GM19193 (cell line): ENCODE data around the gene TTC14.

Source experiments
- POLR2A ChIP-seq: IDR thresholded peaks from 4 replicates; pipeline ENCODE4 v1.6.1; 2011; ENCODE audit not compliant: insufficient read depth, insufficient read length; ENCODE audit errors: extremely low read depth

TTC14 gene

GRCh38 chr3:180601688-180602666, at the start of gene TTC14:
TSS of gene TTC14 (plus strand) at chr3:180602163. CDS start at chr3:180602262, 99 bp downstream.
- TF ChIP-seq POLR2A: peak; percentile 95

DNA sequence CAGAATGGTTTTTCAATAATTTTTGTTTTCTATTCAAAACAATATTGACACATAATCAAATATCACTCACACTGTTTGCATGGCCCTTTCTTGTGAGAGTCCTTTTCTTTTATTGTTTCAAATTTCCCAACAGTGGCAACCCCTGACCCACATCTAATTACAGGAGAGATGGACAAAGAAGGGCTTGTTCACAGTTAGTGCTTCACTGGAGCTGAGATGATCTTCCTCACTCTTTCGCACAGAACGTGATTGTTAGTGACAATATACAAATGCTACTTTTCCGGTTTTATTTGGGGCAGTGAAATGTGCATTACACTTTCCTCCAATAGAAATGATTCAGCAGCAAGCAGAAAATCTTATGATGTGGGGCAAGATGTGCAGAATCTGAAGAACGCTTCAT, 38.6 kb upstream of the TTC14 start:
- no peak for TF ChIP-seq POLR2A

- no peak for TF ChIP-seq POLR2A
These were observed 37.3 kb upstream of the TTC14 start for GRCh38 chr3:180564676-180565075.

- no peak for TF ChIP-seq POLR2A
These were observed 31.7 kb upstream of the TTC14 start for GRCh38 chr3:180570238-180570637.

DNA sequence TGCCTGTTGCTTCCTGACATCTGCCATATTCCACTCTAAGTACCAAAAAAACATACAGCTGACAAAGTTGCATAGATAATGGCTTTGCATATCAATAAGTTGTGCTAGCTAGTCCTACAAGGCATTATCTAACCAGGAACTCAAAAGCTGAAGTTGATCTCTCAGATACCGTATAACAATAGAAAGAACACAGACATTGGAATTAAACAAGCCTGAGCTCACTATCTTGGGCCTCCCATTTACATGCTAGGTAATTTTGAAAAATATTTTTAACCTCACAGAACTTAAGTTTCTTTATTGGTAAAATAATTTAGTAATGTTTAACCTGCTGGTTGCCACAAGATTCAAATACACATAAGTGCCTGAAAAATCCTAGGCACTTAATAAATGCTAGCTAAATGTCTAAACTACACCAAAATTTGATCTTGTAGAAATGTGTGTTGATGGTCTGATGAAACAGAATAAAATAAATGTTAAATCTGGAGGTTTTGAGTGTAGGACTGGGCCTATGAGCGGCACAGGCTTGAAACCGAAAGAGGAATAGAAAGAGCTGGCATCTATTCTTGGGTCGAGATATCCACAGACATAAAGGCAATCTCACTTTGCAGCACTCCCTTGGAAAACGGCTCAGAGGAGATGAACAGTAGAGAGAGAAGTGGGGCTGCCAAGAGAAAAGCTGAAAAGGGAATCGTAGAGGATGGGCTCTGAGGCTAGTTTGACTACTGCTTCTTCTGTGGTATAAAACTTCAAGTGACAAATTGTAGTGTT, 29.9 kb upstream of the TTC14 start:
- TF ChIP-seq POLR2A: no peak

- no peak for TF ChIP-seq POLR2A
These were observed 26.4 kb upstream of the TTC14 start for GRCh38 chr3:180575571-180575970.

DNA sequence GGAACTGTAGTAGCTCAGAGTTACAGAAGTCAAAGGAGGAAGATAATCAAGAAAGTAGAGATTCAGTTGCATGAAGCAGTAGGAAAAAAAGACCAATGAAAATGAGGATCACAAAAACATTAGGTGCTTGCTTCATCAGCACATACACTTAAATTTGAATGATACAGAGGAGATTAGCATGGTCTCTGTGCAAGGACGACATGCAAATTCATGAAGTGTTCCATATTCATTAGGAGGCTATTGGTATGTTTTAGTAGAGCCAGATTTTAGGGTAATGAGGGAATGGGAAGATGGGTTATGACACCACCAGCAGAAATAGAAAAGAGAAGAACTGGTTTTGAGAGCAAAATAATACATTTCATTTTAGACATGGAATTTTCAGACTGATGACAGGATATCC, 21.0 kb upstream of the TTC14 start:
- TF ChIP-seq POLR2A: no peak

DNA sequence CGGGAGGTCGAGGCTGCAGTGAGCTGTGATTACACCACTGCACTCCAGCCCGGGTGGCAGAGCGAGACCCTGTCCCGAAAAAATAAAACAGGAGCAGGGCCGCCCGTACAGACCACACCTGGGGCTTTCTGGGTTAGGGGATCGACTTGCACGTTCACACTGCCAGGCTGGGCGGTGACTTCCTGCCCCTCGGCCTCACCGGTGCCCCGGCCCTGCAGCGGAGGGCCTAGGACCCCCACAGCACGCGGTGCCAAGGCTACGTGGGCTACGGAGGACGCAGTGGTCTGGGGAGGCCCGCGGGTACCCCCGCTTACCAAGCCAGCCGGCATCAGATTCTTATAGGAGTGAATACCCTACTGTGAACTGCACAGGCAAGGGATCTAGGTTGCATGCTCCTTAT, 11.6 kb upstream of the TTC14 start:
- TF ChIP-seq POLR2A: no peak

DNA sequence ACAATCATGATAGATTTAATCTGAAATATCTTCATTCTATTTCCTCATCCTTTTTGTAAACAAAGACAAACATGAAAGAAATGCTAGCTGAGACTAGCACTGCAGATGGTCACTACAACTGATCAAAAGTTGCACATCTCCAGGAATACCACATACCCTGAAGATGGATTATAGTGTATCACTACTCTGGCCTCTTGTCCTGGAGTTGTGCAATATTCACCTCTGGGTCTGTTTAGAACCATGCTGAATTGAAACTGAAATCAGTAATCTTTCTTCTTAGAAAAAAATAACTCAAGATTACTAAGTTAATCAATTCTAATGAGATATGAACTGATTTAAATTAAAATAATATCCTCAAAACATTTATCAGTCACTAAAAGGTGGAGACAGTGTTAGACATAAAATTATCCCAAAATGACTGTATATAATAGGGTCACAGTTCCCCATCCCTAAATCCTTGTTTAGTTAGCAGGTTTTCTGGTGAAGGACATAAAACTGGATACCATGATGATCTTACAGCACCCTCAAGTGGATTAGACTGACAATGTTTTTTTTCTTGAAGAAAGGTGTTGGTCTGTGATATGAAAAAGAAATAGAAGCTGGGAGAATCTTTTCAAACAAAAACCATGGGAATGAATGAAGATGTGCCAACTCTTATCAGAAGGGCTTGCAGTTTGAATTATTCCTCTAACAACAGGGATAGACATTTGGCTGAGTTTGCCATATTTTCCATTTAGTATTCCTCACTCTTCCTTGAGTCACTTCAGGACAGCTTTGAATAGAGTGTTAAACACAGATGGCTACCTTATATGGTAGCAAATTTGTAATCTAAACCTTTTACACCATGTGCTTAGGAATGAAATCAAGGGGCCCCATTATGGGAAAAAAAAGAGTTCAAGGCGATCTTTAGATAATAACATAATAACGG, 7.1 kb upstream of the TTC14 start:
- no peak for TF ChIP-seq POLR2A

DNA sequence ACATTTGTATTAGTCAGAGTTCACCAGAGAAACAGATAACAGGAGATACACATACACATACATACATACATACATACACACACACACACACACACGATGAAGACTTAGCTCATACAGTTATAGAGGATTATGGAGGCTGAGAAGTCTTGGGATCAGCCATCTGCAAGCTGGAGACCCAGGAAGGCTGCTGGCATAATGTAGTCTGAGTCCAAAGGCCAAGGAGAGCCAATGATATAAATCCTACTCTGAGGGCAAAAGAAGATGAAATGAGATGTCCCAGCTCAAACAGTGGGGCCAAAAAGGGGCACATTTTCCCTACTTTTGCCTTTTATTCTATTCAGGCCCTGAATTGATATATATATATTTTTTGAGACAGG, 6.4 kb upstream of the TTC14 start:
- no peak for TF ChIP-seq POLR2A

GRCh38 chr3:180600473-180600872, 1.5 kb upstream of the TTC14 start:
- no peak for TF ChIP-seq POLR2A

GRCh38 chr3:180611006-180611405, 9.0 kb downstream of the TTC14 start:
- TF ChIP-seq POLR2A: no peak

DNA sequence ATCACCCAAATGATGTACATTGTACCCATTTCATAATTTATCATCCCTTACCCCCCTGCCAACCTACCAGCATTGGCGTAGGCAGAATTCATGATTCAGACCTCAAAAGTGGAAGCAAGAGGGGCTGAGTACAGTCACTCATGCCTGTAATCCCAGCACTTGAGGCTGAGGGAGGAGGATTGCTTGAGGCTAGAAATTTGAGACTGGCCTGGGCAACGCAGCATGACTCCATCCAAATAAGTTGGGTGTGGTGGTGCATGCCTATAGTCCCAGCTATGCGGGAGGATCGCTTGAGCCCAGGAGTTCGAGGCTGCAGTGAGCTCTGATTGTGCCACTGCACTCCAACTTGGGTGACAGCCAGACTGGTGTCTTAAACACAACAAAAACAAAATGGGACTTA, 10.4 kb downstream of the TTC14 start:
- TF ChIP-seq POLR2A: peak; percentile 17

DNA sequence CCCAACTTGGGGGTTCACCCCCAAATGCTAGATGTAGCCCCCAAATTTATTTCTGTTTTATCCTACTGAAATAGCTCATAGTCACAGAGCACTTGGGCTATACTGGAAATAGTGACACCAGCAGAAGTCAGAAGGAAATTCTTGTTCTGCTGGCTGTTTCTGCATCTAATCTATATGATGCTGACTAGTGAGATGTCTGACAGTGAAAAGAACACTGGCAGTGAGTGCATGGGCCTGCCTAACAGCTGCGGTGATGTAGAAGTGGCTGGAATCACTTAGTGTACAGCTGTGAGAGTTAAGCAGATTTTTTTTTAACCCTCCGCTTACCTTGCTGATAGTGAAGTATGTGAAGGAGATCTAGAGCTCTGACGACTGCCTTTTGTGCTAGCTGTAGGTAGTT, 14.0 kb downstream of the TTC14 start:
- no peak for TF ChIP-seq POLR2A

DNA sequence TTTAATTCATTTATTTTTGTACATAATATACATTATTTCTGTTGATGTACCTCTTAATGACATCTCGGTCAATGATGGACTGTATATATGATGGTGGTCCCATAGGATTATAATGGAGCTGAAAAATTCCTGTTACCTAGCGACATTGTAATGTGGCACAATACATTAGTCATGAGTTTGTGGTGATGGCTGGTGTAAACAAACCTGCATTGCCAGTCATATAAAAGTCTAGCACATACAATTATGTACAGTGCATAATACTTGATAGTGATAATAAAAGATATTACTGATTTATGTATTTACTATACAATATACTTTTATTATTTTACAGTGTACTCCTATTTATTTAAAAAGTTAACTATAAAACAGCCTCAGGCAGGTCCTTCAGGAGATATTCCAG, 15.1 kb downstream of the TTC14 start:
- TF ChIP-seq POLR2A: no peak
